ENCODE measurements around the gene CGNL1.

CGNL1 gene

GRCh38 chr15:57382969-57383368 is 6.7 kb downstream of the CGNL1 start:
- DNase-seq (ENCODE audit: insufficient read length, low spot score) (no peak), FAIRE-seq (no peak)

GRCh38 chr15:57384024-57384423 is 7.7 kb downstream of the CGNL1 start:
- FAIRE-seq (no peak), DNase-seq (ENCODE audit: insufficient read length, low spot score) (no peak)

DNA sequence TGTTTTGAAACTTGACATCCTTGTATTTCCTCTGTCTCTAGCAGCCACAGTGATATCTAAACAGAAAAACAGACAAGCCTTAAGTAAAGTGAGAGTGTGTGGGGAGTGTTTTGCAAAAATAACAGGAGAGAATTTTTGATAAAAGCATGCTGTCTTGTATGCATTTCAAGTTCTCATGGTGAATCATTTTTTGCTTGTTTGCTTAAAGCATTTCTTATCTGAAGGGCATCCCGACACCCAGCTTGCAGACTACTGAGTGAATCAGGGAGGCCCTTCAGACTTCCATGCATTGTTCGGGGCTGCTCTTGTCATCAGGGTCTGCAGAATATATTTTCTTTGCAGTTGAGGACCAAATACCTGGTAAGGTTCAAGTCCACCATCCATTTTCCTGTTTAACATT is 8.5 kb downstream of the CGNL1 start:
- DNase-seq (ENCODE audit: insufficient read length, low spot score) (no peak), FAIRE-seq (no peak)

GRCh38 chr15:57385923-57386390 is 9.7 kb downstream of the CGNL1 start:
- DNase-seq (ENCODE audit: insufficient read length, low spot score) (no peak), FAIRE-seq (no peak)

DNA sequence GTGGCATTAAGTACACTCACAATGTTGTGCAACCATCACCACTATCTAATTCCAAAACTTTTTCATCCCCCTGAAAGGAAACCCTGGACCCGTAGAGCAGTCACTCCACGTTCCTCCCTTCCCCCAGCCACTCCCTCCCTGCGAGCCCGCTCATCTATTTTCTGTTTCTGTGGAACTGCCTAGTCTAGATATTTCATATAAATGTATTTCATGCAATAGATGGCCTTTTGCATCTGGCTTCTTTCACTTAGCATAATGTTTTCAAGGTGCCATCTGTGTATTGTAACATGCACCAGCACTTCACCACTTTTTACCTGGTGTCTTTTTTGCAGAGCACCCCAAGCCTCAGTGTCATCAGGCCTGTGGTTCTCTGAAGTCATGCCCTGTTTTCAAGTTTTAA is 10.7 kb downstream of the CGNL1 start:
- no peak for FAIRE-seq
- DNase-seq (ENCODE audit: insufficient read length, low spot score), result no peak

- DNase-seq (ENCODE audit: insufficient read length, low spot score) (no peak), FAIRE-seq (no peak)
Measured at GRCh38 chr15:57387564-57388076, 11.3 kb downstream of the CGNL1 start.

- no peak for DNase-seq (ENCODE audit: insufficient read length, low spot score)
- no peak for FAIRE-seq
Measured at GRCh38 chr15:57388464-57388863, 12.2 kb downstream of the CGNL1 start.

DNA sequence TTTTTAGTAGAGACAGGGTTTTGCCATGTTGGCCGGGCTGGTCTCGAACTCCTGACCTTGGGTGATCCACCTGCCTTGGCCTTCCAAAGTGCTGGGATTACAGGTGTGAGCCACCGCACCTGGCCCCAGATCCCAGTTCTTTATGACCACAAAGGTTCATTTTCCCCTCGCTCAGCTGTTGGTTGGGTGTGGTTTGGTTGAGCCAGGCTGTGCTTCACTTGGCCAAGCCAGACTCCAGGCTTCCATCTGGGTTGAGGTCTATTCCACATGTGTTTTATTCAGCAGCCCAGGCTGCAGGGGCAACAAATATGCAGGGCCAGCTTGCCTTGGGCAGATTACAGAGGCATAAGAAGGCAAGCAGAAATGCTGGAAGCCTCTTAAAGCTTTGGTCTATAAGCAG is 13.7 kb downstream of the CGNL1 start:
- no peak for DNase-seq (ENCODE audit: insufficient read length, low spot score)
- FAIRE-seq, result no peak

GRCh38 chr15:57390583-57390982 is 14.3 kb downstream of the CGNL1 start:
- DNase-seq (ENCODE audit: insufficient read length, low spot score) (no peak), FAIRE-seq (no peak)

DNA sequence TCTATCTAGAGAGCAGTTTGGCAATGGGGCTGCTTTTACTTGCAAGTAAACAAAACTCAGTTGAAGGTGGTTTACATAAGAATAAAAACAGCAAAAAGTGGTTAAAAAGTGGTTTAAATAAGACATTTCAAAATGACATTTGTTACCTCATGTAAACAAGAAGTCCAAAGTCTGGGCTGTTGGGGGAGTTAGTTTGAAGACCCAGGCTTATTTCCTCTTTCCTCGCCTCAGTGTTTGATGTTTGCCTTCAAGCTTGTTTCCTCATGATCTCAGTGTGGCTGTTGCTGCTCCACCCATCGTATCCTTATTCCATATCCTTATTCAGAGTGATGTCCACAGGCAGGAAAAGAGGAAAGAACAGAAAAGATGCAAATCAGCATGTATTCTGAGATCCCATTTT is 15.2 kb downstream of the CGNL1 start:
- DNase-seq (ENCODE audit: insufficient read length, low spot score) (no peak), FAIRE-seq (no peak)

- FAIRE-seq (no peak), DNase-seq (ENCODE audit: insufficient read length, low spot score) (no peak)
Measured at GRCh38 chr15:57393061-57393460, 16.8 kb downstream of the CGNL1 start.

GRCh38 chr15:57395292-57395691 is 19.0 kb downstream of the CGNL1 start:
- DNase-seq (ENCODE audit: insufficient read length, low spot score) (peak; percentile 60), FAIRE-seq (peak; percentile 80)

DNA sequence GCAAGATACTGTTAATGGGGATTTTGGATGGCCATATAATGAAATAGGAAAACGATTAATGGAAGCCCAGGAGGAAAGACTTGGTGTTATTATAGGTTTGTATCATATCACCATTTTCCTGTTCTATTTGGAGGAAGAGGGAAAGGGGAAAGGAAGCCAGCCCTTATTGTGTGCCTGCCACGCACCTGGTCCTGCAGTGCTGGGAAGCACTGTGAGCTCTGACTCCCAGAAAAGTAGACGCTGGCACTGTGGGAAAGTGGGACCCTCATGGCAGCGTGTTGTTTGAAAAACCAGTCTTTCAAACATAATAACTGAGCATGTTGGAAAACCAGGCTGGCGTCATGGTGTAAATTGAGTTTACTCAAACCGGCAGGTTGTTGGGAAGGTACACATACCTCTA is 22.0 kb downstream of the CGNL1 start:
- DNase-seq (ENCODE audit: insufficient read length, low spot score) (no peak), FAIRE-seq (no peak)

GRCh38 chr15:57401546-57401945 is 25.2 kb downstream of the CGNL1 start:
- no peak for DNase-seq (ENCODE audit: insufficient read length, low spot score)
- FAIRE-seq, result no peak

DNA sequence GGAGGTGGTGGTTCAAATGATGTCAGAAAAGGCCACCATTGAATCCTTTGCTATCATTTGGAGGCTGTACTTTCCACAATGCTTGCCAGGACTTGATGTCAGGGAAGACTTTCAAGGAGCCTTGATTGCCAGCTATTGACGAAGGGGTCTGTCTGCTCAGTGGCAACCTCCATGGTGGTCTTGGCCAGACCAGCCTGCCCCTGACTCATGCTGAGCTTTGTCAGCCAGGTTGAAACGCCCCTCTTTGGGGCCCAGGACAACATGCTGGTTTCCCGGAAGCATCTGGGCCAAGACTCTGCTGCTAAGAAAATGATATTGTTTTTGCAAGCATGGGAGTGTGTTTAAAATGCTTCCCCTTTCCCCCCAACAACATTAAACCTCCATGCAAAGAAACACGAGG is 26.7 kb downstream of the CGNL1 start:
- no peak for FAIRE-seq

GRCh38 chr15:57403566-57404325 is 27.4 kb downstream of the CGNL1 start:
- FAIRE-seq, result no peak
- DNase-seq (ENCODE audit: insufficient read length, low spot score), result no peak

More for the DNA sequence above, 26.7 kb downstream of the CGNL1 start:
- DNase-seq (ENCODE audit: insufficient read length, low spot score), result no peak

DNA sequence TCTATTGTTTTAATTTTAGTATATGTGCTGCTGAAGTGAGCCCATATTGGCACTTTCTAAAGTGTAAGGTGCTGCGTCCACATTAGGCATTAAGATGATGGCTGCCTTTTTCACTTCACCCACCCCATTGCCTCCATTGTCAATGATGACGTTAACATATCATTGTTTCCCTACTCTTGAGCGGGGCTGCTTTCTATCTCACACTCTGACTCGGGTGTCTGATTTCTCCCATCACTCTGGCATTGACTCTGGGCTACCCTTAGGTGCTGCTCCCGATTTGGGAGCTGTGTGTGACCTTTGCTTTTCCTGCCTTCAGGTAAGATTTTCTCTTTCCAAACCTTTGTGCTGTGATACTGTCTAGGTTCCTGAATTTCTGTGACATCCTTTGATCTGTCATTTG is 28.8 kb downstream of the CGNL1 start:
- FAIRE-seq (no peak), DNase-seq (ENCODE audit: insufficient read length, low spot score) (no peak)

DNA sequence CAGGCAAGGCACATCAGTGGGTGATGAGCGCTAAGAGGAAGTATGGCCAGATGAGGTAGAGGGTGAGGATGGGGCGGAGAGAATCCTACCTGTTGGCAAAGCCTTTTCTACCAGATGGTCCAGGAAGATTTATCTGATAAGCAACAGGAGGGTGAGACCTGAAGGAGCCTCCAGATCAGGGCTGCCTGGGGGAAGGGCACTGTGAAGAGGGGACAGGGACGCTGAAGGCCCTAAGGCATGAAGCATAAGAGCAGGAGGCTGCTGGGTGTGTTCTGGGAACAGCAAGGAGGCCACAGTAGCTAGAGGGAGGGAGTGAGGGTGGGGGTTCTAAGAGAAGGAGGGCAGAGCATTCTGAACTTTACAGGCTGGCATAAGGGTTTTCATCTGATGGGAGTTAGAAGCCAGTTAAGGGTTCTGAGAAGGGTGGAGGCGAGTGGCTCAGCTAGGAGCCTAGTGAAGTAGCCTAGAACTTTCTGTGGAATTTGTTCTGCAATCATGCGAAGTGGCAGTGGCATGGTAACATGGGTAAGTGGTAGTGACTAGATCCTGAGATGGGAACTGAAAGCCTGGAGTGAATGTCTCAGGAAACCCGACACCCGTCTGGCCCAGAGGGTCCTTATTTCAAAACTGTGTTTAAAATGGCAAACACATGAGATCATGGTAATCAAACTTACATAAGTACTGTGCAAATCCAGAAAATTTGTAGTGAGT is 29.9 kb downstream of the CGNL1 start:
- FAIRE-seq (no peak), DNase-seq (ENCODE audit: insufficient read length, low spot score) (no peak)

DNA sequence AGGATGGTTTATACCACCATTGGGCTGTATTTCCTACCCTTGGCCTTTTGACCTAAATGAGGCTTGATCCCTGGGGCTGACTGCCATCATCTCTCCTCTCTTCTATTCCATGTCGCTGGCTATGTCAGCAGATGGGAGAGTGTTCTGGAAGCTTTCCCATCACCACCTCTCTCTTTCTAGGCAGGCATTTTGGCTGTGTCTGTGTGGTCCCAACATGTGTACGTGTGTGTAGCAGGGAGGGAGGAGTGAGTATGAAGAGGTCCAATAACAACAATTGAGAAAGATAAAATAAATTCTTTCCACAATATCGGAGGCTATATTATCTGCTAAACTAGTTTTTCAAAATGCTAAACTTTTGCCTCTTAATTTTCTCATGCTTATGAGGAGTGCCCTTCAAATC is 34.1 kb downstream of the CGNL1 start:
- FAIRE-seq (no peak), DNase-seq (ENCODE audit: insufficient read length, low spot score) (no peak)

GRCh38 chr15:57411945-57412768 is 35.9 kb downstream of the CGNL1 start:
- FAIRE-seq, result no peak
- DNase-seq (ENCODE audit: insufficient read length, low spot score), result no peak

DNA sequence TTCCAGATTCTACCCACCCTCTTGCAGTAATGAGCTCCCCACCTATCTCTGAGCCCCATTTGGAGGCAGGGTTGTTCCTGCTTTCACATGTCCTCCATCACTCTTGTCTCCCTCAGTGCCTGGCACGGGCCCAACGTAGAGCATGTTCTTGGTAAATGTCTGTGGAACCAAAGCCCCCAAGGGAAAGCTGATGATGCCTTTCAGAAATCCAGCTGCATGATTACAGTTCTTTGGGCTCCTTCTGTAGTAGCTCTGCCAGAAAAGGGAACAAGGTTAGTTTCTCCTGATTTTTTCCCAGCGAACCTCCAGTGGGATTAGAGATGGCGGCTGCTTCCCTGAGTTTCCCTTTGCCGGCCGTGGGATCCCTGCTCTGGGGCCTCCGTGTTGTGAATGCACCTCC is 39.3 kb downstream of the CGNL1 start:
- no peak for FAIRE-seq
- DNase-seq (ENCODE audit: insufficient read length, low spot score), result no peak

Data from HTR-8/SVneo (cell line).